ENCODE data around the gene NBAS. TPM values are rescaled to one million over a fixed set of nuclear protein-coding genes. Genes with fewer than 3 reads are reported as not detected.

NBAS gene
- total RNA-seq, 1 donor from 2014 or later, result 52.9 TPM

GRCh38 chr2:15580451-15580850 lies 19.3 kb upstream of the NBAS start:
- H3K4me3 Mint-ChIP-seq, result no peak overlapping the region
- H3K27me3 Mint-ChIP-seq (ENCODE audit: low read depth), result peaks cover 2% of the 10 kb centered on the region
- H3K36me3 Mint-ChIP-seq, result no peaks in the 10 kb centered on the region

GRCh38 chr2:15579641-15580040 lies 18.5 kb upstream of the NBAS start:
- DNase-seq (ENCODE audit: low spot score in 2 of 2, unreplicated experiment in 2 of 2), result no peak
- no peak overlapping the region for H3K27ac Mint-ChIP-seq
- H3K9me3 Mint-ChIP-seq, result no peaks in the 10 kb centered on the region
- TF ChIP-seq CTCF (IDR thresholded peaks at IDR 0.05; ENCODE audit: unreplicated experiment), result no peak
- no peak overlapping the region for H3K4me3 Mint-ChIP-seq
- H3K36me3 Mint-ChIP-seq, result no peaks in the 10 kb centered on the region
- H3K4me1 Mint-ChIP-seq, result no peaks in the 10 kb centered on the region
- H3K27me3 Mint-ChIP-seq (ENCODE audit: low read depth), result peaks cover 1% of the 10 kb centered on the region

More at GRCh38 chr2:15580451-15580850, 19.3 kb upstream of the NBAS start:
- TF ChIP-seq CTCF (IDR thresholded peaks at IDR 0.05; ENCODE audit: unreplicated experiment), result no peak
- Mint-ChIP-seq H3K4me1 (no peaks in the 10 kb centered on the region), H3K9me3 (no peaks in the 10 kb centered on the region), H3K27ac (no peak overlapping the region)
- no peak for DNase-seq (ENCODE audit: low spot score in 2 of 2, unreplicated experiment in 2 of 2)

DNA sequence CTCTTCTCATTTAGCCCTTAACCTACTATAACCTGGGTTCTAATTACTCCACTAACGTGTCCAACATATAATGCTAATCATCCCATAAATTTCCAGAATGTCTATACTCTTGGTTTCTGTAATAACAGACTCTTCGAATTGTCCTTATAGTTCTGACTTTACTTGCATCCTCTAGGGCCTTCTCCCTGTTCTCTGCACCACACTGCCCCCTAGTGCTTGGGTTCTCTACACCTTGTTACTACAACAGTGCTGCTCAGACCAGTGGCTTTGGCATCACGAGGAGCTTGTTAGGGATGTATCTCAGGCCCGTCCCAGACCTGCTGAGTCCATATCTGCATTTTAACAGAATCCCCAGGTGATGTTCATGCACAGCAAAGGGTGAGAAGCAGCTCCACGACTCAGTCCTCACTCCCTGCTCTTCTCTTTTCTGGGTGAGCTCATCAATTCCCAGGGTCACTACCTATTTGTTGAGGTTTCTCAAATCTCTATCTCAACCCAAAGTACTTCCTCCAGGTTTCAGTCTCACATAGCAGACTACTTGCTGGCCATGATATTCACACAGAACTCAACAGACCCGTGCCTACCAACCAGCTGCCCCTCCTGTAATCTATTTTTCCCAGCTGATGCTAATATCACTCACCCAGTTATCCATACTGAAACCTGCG lies 16.1 kb upstream of the NBAS start:
- no peak overlapping the region for H3K27ac Mint-ChIP-seq
- peaks cover 1% of the 10 kb centered on the region for H3K27me3 Mint-ChIP-seq (ENCODE audit: low read depth)
- no peaks in the 10 kb centered on the region for H3K9me3 Mint-ChIP-seq
- peaks cover 2% of the 10 kb centered on the region for H3K4me1 Mint-ChIP-seq
- H3K36me3 Mint-ChIP-seq, result no peaks in the 10 kb centered on the region
- TF ChIP-seq CTCF (IDR thresholded peaks at IDR 0.05; ENCODE audit: unreplicated experiment), result peak; percentile 58
- no peak overlapping the region for H3K4me3 Mint-ChIP-seq
- peak; percentile 84 to 92 for DNase-seq (ENCODE audit: low spot score in 2 of 2, unreplicated experiment in 2 of 2)

DNA sequence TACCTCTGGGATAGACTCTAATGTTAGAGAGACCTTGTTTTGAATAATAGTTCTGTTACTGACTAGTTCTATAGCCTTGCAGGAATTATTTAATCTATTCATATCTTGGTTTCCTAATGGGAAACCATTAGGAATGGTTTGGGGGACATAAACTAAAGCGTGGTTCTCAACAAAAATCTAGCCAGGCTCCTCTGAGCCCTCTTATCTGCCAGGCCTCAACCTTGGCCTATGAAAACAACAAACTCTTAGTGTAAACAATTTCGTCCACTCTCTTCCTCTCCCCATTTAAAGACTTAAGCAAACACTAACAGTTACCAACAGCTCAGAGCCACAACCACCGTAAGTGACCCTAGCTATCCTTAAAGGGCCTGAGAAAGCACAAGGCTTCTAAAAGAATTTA lies 10.6 kb upstream of the NBAS start:
- Mint-ChIP-seq H3K9me3 (no peaks in the 10 kb centered on the region), H3K4me1 (peaks cover 6% of the 10 kb centered on the region), H3K36me3 (no peaks in the 10 kb centered on the region), H3K27ac (no peak overlapping the region), H3K27me3 (ENCODE audit: low read depth) (no peaks in the 10 kb centered on the region), H3K4me3 (no peak overlapping the region)
- TF ChIP-seq CTCF (IDR thresholded peaks at IDR 0.05; ENCODE audit: unreplicated experiment), result no peak
- DNase-seq (ENCODE audit: low spot score in 2 of 2, unreplicated experiment in 2 of 2), result no peak

DNA sequence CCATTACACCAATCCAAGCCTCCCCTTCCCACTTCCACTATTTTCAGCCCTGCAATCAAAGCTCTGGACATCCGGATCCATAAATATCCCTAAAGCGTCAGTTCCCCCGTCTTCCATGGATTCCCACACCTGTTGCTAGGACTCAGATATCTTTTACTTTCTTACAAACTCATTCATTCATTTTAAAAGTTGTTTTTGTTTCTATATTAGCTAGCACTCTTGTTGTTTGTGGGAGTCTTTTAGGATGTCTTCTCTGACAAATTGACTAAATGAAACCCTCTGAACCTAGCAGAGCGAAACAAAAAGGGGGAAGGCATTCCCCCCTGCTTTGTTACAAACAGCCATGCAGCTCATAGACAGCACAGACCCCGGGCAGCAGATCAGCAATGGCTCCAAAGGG lies 9.0 kb upstream of the NBAS start:
- no peak for DNase-seq (ENCODE audit: low spot score in 2 of 2, unreplicated experiment in 2 of 2)
- H3K27ac Mint-ChIP-seq, result no peak overlapping the region
- no peak for TF ChIP-seq CTCF (IDR thresholded peaks at IDR 0.05; ENCODE audit: unreplicated experiment)
- peaks cover 3% of the 10 kb centered on the region for H3K27me3 Mint-ChIP-seq (ENCODE audit: low read depth)
- H3K4me3 Mint-ChIP-seq, result no peak overlapping the region
- no peaks in the 10 kb centered on the region for H3K9me3 Mint-ChIP-seq
- H3K36me3 Mint-ChIP-seq, result no peaks in the 10 kb centered on the region
- H3K4me1 Mint-ChIP-seq, result peaks cover 6% of the 10 kb centered on the region

All from mesothelial cell of epicardium (in vitro differentiated cells).